NCI-H82 treated with DMSO at 0.1 percent for 48 hours (cell line): Measurements from ENCODE around the gene BCAS3.
"Not testable (repeated sequence)": the region's sequence is repeated elsewhere in the genome, so short reads cannot be mapped to it uniquely, and the experiment has no call there.

Experiments used
- DNase-seq: peaks from one replicate; lab custom pipeline; 2025; ENCODE audit not compliant: unreplicated experiment; lab: John Stamatoyannopoulos, UW

The BCAS3 gene

DNA sequence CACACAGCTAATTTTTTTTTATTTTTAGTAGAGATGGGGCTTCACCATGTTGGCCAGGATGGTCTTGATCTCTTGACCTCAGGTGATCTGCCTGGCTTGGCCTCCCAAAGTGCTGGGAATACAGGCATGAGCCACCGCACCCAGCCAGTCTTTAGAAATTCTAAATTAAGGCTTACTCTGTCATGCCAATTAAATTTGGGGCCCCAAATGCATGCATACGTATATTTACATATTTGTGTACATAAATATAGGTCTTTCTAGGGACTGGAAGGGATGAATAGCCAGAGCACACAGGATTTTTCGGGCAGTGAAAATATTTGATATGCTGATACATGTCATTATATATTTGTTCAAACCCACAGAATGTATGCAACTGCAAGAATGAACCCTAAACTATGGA is 105.1 kb downstream of the BCAS3 start:
- no peak for DNase-seq

DNA sequence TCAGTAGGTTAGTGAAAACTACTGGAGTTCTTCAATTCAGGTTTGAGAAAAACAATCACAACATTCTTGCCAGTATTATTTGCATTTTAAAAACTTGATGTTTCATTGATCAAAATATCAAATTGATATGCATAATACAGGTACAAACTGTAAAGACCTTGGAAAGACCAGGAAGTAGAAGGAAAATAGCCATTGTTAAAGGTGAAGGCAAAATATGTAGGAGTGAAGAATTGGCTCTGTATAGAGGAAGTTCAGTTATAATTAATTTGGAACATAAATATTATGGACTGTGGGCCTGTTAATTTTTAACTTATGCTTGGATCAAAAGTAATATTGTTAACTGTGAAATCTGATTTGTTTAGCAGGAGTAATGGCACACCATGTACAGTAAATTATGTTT is 112.6 kb downstream of the BCAS3 start:
- DNase-seq: no peak

DNA sequence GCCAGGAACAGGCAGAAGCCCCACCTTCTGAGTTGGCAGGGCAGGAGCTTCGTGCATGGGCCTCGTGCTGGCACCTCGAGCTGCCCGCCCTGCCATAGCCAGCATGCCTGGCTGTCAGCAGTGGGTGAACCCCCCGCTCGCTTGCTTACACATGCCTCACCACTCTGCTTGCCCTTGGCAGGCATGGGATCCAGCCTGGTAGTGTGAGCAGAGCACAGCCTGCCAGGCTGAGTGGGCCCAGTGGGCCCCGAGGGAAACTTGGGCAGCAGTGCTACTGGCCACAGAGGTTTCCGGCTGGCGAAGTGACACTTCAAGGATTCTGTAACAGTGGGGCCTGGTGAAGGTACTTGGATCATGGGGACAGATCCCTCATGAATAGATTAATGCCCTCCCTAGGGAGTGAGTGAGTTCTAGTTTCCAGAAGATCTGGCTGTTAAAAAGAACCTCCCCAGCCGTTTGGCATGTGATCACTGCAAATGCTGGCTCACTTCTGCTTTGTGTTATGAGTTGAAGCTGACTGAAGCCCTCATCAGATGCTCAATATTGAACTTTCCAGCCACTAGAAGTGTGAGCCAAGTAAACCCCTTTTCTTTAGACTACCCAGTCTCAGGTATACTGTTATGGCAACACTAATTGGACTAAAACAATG is 114.7 kb downstream of the BCAS3 start:
- no peak for DNase-seq

DNA sequence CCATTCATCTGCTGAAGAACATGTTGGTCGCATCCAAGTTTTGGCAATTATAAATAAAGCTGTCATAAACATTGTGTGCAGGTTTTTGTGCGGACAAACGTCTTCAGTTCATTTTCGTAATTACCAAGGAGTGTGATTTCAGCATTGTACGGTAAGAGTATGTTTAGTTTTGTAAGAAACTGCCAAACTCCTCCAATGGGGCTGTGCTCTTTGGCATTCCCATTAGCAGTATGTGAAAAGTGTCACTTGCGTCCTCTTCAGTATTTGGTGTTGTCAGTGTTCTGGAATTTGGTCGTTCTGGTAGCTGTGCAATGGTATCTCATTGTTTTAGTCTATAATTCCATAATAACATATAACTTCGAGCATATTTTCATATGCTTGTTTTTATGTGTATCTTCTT is 120.9 kb downstream of the BCAS3 start:
- no peak for DNase-seq

DNA sequence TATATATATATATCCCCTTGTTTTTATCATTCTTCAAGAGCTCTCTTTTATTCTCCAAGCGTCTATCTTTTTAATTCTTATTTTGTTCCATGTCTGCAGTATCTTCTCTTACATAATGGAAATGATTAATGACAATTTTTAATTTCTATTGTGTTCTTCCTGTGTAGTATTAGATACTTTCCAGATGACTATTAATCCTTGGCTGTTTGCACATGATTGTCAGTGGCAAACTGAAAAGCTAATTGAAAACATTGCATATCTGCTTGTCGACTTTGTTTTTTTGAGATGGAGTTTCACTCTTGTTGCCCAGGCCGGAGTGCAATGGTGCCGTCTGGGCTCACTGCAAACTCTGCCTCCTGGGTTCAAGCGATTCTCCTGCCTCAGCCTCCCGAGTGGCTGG is 124.7 kb downstream of the BCAS3 start:
- no peak for DNase-seq

DNA sequence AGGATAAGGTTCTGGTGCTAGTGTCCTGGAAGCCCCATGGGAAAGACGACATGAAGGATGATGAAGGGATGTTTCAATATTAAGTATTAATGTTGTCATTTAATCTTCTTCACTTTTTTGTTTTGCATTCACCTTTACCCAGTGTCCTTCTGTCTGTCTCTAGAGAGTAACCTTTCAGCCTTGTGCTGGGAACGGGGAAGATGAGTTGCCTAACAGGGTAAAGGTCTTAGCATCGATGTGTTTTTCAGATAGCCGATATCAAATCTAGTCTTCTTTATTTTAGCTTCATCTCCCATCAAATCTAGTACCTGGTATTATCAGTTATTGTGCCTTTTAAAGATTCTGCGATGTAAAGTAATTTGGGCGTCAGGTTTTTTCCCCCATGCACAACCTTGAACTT is 125.4 kb downstream of the BCAS3 start:
- DNase-seq: no peak

DNA sequence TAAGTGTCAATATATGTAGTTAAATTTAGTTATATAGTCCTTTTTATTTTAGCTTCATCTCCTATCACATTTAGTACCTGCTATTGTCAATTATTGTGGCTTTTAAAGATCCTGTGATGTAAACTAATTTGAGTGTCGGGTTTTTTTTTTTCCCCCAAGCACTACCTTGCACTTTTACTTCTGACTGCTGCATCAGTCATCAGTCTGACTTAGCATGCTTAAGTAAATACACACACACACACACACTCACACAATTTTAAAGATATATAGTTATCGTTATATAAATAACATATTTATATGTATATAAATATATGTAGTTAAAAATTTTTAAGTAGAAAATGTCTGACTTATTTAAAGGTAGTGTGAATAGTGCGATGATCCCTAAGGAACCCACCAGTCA is 127.2 kb downstream of the BCAS3 start:
- DNase-seq: no peak

DNA sequence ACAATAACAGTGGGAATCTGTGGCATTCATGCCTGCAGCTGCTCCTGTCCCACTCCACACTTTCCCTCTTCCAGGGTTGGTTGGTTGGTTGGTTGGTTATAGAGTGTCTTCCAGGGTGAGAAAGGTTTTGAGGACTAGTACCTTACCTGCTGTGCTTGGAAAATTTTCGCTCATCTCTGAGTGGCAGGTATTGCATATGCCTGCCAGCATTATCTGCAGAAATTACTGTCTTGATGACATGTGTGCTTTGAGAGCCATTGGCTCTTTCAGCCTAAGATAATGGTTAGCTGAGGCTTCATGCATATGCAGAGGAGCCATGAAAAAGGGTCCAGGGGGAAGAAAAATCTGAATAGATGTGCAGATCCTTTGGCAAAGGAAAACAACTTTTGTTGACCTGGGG is 131.8 kb downstream of the BCAS3 start:
- DNase-seq: no peak

DNA sequence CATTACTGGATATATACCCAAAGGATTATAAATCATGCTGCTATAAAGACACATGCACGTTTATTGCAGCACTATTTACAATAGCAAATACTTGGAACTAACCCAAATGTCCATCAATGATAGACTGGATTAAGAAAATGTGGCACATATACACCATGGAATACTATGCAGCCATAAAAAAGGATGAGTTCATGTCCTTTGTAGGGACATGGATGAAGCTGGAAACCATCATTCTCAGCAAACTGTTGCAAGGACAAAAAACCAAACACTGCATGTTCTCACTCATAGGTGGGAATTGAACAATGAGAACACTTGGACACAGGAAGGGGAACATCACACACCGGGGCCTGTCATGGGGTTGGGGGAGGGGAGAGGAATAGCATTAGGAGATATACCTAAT is 137.3 kb downstream of the BCAS3 start:
- not testable (repeated sequence) for DNase-seq

DNA sequence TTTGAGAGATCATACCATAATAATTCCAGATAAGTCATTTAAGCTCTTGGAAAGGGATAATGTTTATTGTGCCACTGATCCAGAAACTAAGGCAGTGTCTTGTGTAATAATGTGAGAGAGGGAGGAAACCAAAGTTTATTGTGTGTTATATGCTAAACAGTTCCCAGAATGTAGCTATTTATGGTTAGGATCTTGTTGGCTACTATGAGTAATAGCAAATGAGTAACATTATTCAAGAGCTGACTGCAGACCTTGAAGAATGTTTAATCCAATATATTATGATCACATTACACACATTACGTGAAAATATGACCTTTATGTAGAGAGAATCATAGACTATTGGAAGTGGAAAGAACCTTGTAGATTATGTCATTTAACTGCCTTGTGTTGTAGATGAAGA is 139.5 kb downstream of the BCAS3 start:
- DNase-seq: no peak

DNA sequence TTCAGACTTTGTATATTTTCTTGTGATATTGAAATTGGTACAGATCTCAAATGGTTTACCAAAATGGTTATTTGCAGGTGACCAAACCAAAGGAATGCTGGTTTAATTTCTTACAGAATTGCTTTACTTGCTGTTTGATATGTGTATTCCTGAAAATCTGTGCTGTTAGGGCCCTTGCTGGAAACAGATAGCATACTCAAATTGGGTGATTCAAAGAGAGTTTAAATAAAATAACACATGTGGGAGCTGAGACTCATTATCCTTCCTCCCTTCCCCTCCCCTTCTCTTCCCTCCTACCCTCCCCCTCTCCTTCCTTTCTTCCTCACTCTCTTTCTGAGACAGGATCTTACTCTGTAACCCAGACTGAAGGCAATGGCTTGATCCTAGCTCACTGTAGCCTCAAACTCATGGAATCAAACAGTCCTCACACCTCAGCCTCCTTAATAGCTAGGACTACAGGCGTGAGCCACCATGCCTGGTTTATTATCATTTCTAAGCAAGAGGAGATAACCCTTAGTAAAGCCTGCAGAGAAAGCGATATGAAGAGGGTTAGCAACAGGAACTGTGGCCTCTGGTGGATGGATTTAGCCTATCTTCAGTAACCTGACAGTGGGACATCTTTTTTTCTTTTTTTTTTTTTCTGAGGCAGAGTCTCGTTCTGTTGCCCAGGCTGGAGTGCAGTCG is 141.9 kb downstream of the BCAS3 start:
- no peak for DNase-seq

DNA sequence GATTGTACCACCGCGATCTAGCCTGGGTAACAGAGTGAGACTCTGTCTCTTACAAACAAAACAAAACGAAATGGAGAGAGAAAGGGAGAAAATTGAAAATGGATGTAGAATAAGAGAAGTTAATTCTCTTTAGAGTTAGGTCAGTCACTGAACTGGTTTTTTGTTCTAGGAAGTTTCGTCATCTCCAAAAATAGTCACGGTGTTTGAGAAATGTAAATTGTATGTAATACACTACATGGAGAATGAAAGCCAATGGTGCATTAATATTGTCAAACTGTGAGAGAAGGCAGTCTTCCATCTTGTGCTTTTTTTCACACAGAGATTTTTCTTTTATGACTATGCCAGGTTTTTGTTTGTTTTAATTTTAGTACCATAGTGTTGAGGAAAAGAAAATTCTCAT is 145.9 kb downstream of the BCAS3 start:
- DNase-seq: no peak

DNA sequence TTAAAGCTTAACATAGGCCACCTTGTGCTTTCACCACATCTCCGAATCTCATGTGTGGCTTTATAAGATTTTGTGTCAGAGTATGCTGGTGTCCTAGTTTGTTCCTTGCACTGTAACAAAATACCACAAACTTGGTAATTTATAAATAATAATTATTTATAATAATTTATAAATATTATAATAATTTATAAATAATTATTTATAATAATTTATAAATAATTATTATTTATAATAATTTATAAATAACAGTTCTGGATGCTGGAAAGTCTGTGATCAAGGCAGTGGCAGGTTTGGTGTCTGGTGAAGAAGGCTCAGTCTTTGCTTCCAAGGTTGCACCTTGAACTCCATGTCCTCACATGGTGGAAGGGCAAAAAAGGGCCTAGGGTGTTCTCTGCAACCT is 147.7 kb downstream of the BCAS3 start:
- no peak for DNase-seq

DNA sequence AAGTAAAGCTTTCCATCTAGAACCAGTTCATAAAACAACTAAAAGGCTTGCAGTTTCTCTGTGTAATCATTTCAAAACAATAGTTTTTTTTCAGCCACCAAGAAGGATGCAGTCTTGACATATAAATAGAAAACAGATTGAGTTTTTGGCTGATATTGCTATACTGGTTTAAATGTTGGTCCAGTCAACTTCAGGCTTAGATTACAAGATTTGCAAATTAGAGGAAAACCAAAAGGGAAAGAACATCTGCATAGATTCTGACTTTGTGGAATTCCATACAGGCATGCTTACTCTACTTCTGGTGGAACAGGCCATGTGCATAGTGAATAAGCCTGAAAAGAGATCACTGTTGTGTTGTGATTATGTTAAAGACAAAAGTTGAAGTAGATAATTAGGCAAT is 150.3 kb downstream of the BCAS3 start:
- DNase-seq: no peak

DNA sequence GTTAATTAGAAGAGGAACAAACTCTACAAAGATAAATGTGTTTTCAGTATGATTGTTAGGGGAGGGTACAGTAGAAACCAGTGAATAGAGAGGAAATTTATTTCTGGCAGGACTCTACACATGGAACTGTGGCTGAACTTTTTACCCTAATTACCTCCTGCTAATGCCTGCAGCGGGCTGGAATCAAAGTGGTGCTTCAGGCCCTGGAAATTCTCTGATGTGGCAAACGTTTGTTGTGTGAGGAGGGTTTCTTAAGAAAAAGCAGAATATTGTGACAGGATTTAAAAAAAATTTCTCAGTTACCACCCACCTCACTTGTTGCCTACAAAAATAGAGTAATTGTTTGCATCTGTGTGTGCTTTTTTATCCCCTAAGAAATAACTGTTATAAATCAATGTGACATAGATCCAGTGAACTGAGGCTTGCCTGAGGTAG is 154.5 kb downstream of the BCAS3 start:
- DNase-seq: no peak

DNA sequence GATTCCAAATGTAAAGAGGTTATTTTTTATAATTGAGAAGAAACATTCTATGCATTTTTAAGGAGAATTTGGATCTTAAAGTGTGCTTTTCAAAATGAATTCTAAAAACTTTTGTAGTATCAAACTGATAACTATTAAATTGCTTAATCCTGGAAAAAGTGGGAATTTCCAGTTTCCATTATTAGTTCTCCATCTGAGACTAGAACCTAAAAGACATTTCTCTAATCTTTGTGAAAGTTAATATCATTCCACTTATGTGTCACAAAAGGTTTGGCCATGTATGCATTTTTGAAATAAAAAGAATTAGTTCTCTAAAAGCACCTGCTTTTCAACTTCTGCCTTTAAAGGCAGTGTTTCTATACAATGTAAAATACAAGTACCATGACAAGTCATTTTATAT is 155.0 kb downstream of the BCAS3 start:
- no peak for DNase-seq

DNA sequence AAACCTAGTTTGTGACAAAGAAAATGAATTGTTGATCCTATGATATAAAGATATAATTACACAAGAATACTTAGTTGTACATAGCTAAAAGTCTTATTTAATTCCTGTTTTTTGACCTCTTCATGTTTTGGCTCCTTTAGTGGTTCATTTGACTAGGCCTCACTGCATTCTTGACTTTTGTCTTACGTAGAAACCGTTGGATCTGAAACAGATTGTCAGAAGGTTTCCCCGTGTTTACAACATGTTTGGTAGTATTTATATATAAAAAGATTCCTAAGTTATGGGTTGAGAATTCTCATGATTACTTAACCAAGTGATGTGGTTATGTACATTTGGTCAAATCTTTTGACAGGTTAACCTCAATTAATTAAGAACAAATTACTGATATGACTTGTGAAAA is 162.8 kb downstream of the BCAS3 start:
- DNase-seq: no peak

DNA sequence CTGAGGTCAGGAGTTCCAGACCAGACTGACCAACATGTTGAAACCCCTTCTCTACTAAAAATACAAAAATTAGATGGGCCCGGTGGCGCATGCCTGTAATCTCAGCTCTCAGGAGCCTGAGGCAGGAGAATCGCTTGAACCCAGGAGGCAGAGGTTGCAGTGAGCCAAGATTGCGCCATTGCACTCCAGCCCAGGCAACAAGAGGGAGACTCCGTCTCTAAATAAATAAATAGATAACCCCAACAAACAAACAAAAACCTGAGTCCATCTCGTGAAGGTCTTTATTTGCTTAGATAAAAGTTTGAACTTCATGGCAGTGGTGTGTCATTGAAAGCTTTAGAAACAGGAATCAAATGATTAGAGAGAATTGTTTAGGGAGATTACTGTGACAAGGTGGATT is 167.4 kb downstream of the BCAS3 start:
- no peak for DNase-seq

DNA sequence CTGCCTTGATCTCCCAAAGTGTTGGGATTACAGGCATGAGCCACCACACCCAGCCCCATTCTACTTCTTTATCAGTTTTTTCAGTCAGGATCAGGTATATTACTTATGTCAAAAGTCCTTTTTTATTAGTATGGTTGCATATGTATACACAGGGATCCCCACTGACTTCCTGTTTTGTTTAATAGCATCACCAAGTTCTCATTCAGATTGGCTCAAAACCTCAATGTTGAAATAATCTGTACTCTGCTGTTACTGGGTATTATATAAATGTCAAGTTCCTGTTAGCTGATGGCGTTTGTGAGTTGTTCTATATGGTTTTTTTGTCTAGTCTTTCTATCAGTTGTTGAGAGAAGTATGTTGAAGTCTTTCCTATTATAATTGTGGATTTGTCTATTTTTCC is 168.5 kb downstream of the BCAS3 start:
- DNase-seq: no peak

DNA sequence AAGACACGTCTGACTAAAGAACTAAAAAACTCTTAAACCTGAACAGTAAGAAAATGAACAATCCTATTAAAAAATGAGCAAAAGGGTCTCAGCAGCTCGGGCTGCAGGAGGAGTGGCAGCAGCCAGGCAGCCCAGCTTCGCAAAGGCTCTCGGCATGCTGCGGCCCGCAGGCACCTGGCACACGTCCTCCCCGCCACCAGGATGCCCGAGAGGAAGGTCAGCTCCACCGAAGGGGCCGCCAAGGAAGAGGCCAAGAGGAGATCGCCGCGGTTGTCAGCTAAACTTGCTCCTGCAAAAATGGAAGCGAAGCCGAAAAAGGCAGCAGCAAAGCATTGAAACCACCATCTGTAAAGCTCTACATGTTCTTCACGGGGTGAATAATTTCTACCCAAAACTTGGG is 173.5 kb downstream of the BCAS3 start:
- no peak for DNase-seq

DNA sequence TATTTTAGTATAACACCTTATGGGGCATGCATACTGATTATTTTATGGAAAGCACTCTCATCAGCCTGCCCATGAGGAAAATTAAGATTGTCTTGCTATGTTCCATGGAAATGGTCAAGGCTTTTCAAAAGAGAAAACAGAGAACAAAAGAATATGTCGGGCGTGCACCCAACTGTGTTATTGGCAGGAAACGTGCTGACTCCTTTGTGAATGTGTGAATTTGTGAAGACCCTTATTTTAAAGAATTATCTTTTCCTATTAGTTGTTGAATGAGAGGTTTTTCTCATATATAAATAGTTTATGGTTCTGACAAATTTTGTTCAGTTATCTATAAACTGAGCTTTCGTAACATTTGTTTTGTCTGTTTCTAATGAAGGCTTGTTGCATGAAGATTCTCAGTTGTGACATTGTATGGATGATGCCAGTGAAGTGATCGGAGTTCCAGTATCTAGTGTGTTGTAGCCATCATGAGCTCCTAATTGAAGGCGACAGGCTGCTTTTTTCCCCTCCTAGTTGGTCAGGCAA is 180.0 kb downstream of the BCAS3 start:
- no peak for DNase-seq

DNA sequence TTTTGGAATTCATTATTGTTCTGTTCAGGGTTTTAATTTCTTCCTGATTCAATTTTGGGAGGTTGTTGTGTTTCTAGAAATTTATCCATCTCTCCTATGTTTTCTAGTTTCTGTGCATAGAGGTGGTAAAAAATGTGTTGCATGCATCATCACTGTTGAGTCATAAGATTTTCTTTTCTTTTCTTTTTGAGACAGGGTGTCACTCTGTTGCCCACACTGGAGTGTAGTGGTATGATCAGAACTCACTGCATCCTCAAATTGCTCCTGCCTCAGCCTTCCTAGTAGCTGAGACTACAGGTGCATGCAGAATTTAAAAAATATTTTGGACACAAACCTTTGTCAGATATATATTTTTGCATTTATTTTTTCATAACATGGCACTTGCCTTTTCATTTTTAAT is 184.8 kb downstream of the BCAS3 start:
- DNase-seq: no peak
